GM18526 (cell line): Measurements from ENCODE around the gene RNF5.
A peak's percentile ranks its signal among the peaks of the same experiment; 100 is the strongest.

Experiments used
- POLR2A ChIP-seq: IDR thresholded peaks from 3 replicates; pipeline ENCODE4 v1.6.1; 2011; ENCODE audit not compliant: insufficient read length; ENCODE audit errors: extremely low read depth

The RNF5 gene

DNA sequence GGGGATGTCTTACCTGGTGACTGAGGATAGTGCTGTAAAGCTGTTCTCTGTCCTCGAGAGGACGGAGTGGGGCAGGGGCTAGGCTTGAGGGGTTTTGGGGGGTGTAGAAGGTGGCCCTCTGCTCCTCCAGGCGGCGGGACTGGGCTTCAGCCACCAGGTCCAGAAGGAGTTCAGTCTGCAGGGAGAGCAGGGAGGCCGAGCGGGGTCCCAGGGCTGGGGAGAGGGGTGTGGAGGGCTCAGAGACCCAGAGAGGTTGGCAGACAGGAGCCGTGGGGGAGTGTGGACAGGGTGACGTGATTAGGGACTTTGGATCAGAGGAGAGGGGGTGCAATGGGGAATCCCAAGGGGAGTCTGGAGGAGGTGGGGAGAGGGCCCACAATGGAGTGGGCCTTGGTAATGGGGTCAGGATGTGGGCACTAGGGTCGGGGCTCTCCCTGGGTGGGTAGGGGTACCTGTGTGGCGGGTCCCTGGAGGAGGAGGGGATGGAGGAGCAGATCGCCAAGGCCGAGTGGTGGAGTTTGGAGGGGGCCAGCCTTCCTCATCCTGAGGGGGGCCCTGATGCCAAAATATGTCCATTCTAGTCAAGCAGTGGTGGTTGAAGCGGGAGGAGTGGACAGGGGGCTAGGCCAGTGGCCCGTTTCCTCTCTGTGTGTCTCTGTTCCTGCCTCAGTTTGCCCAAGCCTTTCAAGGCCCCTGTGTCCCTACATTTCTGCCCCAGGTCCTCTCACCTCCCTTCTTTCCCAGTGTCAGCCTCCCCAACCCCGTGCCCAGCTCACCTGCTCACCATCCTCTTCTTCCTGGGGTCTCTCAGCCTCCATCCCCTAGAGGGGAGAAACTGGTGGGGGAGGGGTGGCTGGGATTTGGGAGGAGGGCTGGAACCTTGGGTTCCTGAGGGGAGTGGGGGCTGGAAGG is 13.7 kb downstream of the RNF5 start:
- no peak for TF ChIP-seq POLR2A

DNA sequence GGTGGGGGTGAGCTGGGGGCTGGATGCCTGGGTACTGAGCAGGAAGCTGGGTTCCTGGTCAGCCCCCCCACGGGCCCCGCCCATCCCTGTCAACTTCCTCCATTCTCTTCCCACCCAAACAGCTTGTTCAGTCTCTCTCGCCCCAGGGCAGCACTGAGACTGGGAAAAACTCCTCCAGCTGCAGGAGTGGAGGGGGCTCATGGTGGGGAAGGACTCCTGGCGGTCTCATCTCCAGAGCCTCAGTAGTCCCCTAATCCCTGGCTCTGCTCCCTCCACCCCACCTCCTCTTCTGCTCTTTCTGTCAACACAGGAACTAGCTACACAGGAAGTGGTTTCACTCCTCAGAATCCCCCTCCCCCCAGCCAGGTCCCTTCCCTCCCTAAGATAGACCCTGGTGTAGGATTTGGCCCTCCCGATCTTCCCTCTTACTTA is 14.4 kb downstream of the RNF5 start, which contains the start of gene GPSM3:
GPSM3 (minus strand) TSS at position 36 of the 432 bp plus-strand sequence. CDS start 130 bp downstream, outside the sequence.
- TF ChIP-seq POLR2A = peak; percentile 49

GRCh38 chr6:32194388-32194787 is 16.2 kb downstream of the RNF5 start:
- no peak for TF ChIP-seq POLR2A

DNA sequence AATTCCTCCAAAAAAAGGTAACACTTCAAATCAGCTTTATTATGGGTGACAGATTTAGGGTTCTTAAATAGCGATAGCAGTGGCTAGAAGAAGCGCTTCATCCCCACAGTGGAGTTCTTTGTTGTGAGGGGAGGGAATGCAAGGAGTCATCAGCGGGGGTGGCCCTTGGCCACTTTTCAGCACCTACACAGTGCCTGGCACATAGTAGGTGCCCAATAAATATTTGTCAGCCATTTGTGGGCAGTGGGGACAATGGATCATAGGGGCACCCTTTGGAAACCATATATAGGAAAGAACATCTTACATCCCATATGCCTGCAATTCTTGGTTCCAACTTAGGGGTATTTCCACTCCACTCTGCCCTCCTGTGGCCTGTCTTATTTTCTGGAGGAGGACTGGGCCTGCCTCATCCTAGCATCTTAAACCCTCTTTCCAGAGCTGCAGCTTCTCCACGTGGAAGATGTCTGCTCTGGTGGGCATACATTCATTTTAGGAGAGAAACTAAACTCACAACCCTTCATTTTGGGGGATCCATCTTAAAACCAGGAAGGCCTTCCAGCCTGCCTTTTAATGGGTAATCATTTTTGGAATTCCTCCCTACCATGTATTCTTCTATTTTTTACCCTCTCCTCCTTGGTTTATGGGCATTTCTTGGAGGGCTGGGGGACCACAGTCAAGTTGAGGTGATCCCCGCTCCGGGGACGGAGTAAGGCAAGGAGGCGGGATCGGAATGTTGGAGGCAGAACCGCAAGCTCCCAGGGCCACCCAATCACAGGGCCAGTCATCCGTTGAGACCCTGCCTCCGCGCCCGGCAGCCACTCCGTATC is 16.8 kb downstream of the RNF5 start:
- peak; percentile 62 for TF ChIP-seq POLR2A

GRCh38 chr6:32195652-32195901 is 17.4 kb downstream of the RNF5 start:
- no peak for TF ChIP-seq POLR2A

GRCh38 chr6:32195902-32196681 is 17.9 kb downstream of the RNF5 start:
- peak; percentile 91 for TF ChIP-seq POLR2A

DNA sequence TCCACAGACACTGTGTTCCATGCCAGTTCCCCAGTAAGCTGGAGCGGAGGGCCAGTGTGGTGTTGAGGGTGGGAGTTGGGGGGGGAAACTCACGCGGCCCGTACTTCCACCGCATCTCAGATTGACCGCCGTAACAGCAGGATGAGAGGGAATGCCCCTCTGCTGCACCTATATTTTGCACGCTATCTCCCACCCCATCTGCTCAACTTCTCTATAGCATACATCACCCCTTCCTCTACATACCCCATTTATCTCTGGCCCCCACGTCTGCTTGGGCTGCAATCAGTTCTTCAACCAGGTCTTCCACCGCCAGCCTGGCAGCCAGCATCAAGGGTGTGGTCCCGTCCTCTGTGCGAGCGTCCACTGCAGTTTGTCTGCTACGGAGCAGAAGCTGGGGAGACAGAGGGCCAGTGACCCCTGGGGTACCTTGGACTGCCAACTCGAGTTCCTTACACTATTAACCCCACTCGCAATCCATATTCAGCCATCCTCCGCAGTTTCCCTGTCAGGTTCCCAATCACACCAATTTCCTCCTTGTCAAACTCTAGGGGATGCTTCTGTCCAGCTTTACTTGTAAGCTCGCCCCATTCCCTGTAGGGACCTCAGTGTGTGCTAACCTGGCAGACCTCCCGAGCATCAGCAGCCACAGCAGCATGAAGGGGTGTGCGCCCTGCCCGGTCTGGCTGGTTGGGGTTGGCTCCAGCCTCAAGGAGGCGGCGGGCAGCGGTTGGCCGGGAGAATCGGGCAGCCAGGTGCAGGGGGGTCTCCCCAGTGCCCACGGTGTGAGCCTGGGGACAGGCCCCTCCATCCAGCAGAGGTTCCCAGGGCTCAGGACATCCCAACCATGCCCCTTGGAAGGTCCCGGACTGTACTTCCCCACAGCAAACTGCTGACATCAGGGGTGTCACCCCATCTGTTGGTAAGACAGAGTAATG is 18.7 kb downstream of the RNF5 start:
- TF ChIP-seq POLR2A = no peak

DNA sequence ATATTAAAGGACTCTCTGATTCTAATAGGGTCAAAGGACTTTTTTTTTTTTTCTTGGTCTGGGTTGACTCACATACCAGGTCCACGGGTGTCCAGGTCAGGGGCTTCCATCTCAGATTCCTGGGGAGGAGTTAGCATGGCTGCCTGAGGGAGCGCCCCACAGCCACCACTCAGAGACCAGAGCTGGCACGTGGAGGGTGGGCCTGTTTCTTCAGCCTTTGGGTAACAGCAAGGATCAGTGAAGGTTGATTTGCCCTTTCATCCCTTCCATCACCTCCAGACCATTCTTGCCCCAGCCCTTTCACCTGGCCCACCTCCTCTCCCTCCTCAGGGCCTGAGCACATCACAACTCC is 20.1 kb downstream of the RNF5 start:
- TF ChIP-seq POLR2A = no peak

- TF ChIP-seq POLR2A = no peak
Measured at GRCh38 chr6:32198866-32199265, 20.7 kb downstream of the RNF5 start.

- no peak for TF ChIP-seq POLR2A
Measured at GRCh38 chr6:32200711-32201475, 22.7 kb downstream of the RNF5 start.

GRCh38 chr6:32202186-32202585 is 24.0 kb downstream of the RNF5 start:
- no peak for TF ChIP-seq POLR2A

- no peak for TF ChIP-seq POLR2A
Measured at GRCh38 chr6:32203426-32204267, 25.4 kb downstream of the RNF5 start.

- no peak for TF ChIP-seq POLR2A
Measured at GRCh38 chr6:32204268-32204715, 26.1 kb downstream of the RNF5 start.

- TF ChIP-seq POLR2A = no peak
Measured at GRCh38 chr6:32208996-32209395, 30.8 kb downstream of the RNF5 start.
